ENCODE results near the gene ATP8B4.

The ATP8B4 gene

GRCh38 chr15:49898097-49898496 lies 220.9 kb downstream of the ATP8B4 start:
- no peak for DNase-seq (ENCODE audit: low spot score)

- peak; percentile 14 for DNase-seq (ENCODE audit: low spot score)
These were observed 223.4 kb downstream of the ATP8B4 start for GRCh38 chr15:49895347-49896223.

- no peak for DNase-seq (ENCODE audit: low spot score)
These were observed 228.3 kb downstream of the ATP8B4 start for GRCh38 chr15:49890689-49891088.

GRCh38 chr15:49889536-49889935 lies 229.5 kb downstream of the ATP8B4 start:
- DNase-seq (ENCODE audit: low spot score) = no peak

GRCh38 chr15:49888734-49889133 lies 230.3 kb downstream of the ATP8B4 start:
- DNase-seq (ENCODE audit: low spot score) = no peak

- no peak for DNase-seq (ENCODE audit: low spot score)
These were observed 230.7 kb downstream of the ATP8B4 start for GRCh38 chr15:49888323-49888693.

- no peak for DNase-seq (ENCODE audit: low spot score)
These were observed 231.2 kb downstream of the ATP8B4 start for GRCh38 chr15:49887659-49888322.

GRCh38 chr15:49883121-49883520 lies 235.9 kb downstream of the ATP8B4 start:
- DNase-seq (ENCODE audit: low spot score) = no peak

GRCh38 chr15:49881866-49882265 lies 237.2 kb downstream of the ATP8B4 start:
- DNase-seq (ENCODE audit: low spot score) = no peak

GRCh38 chr15:49881433-49881832 lies 237.6 kb downstream of the ATP8B4 start:
- DNase-seq (ENCODE audit: low spot score) = no peak

GRCh38 chr15:49877873-49878521 lies 241.0 kb downstream of the ATP8B4 start:
- no peak for DNase-seq (ENCODE audit: low spot score)

GRCh38 chr15:49877117-49877872 lies 241.7 kb downstream of the ATP8B4 start:
- no peak for DNase-seq (ENCODE audit: low spot score)

GRCh38 chr15:49876401-49877038 lies 242.5 kb downstream of the ATP8B4 start:
- DNase-seq (ENCODE audit: low spot score) = no peak

GRCh38 chr15:49875392-49875791 lies 243.6 kb downstream of the ATP8B4 start:
- no peak for DNase-seq (ENCODE audit: low spot score)

- DNase-seq (ENCODE audit: low spot score) = no peak
These were observed 248.6 kb downstream of the ATP8B4 start for GRCh38 chr15:49870472-49870871.

- no peak for DNase-seq (ENCODE audit: low spot score)
These were observed 250.7 kb downstream of the ATP8B4 start for GRCh38 chr15:49868348-49868747.

GRCh38 chr15:49865925-49866757 lies 252.9 kb downstream of the ATP8B4 start:
- DNase-seq (ENCODE audit: low spot score) = no peak

GRCh38 chr15:49864251-49864650 lies 254.8 kb downstream of the ATP8B4 start:
- DNase-seq (ENCODE audit: low spot score) = no peak

GRCh38 chr15:49863431-49864224 lies 255.4 kb downstream of the ATP8B4 start:
- DNase-seq (ENCODE audit: low spot score) = no peak

GRCh38 chr15:49860101-49860500 lies 258.9 kb downstream of the ATP8B4 start:
- no peak for DNase-seq (ENCODE audit: low spot score)
